DND-41 (cell line): ENCODE results near the gene AADAT.

Experiments used
- EZH2 ChIP-seq: IDR thresholded peaks from 3 replicates; pipeline ENCODE4 v1.6.1; 2012; ENCODE audit warnings: borderline replicate concordance, low read depth, mild to moderate bottlenecking, moderate library complexity, low read length, inconsistent platforms; ENCODE audit not compliant: severe bottlenecking
- TF ChIP-seq, protein P1 (sequence below): IDR thresholded peaks from 2 replicates; pipeline ENCODE4 v1.5.1; 2012; ENCODE audit warnings: borderline replicate concordance, low read length, moderate library complexity, mild to moderate bottlenecking; ENCODE audit not compliant: poor library complexity, severe bottlenecking; ENCODE audit errors: extremely low read depth

- TF ChIP-seq, protein P1, sequence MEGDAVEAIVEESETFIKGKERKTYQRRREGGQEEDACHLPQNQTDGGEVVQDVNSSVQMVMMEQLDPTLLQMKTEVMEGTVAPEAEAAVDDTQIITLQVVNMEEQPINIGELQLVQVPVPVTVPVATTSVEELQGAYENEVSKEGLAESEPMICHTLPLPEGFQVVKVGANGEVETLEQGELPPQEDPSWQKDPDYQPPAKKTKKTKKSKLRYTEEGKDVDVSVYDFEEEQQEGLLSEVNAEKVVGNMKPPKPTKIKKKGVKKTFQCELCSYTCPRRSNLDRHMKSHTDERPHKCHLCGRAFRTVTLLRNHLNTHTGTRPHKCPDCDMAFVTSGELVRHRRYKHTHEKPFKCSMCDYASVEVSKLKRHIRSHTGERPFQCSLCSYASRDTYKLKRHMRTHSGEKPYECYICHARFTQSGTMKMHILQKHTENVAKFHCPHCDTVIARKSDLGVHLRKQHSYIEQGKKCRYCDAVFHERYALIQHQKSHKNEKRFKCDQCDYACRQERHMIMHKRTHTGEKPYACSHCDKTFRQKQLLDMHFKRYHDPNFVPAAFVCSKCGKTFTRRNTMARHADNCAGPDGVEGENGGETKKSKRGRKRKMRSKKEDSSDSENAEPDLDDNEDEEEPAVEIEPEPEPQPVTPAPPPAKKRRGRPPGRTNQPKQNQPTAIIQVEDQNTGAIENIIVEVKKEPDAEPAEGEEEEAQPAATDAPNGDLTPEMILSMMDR = no peak
- TF ChIP-seq EZH2 = no peak
Observed at GRCh38 chr4:170106900-170107299, 17.1 kb upstream of the AADAT start.
